Measurements from ENCODE around the gene CENPW.

Gene CENPW

GRCh38 chr6:126339796-126340609 is at the start of gene CENPW:
CENPW (plus strand) TSS chr6:126340115; CDS start chr6:126340274, 159 bp downstream.
- DNase-seq, result peak; percentile 97

GRCh38 chr6:126293891-126294524 is 45.9 kb upstream of the CENPW start:
- no peak for DNase-seq

GRCh38 chr6:126300126-126300525 is 39.8 kb upstream of the CENPW start:
- no peak for DNase-seq

GRCh38 chr6:126300735-126301134 is 39.2 kb upstream of the CENPW start:
- DNase-seq, result no peak

GRCh38 chr6:126302191-126302590 is 37.7 kb upstream of the CENPW start:
- no peak for DNase-seq

GRCh38 chr6:126307849-126308248 is 32.1 kb upstream of the CENPW start:
- no peak for DNase-seq

- DNase-seq, result no peak
Observed at GRCh38 chr6:126308362-126308761, 31.6 kb upstream of the CENPW start.

GRCh38 chr6:126312013-126312665 is 27.8 kb upstream of the CENPW start:
- no peak for DNase-seq

- DNase-seq, result no peak
Observed at GRCh38 chr6:126313941-126314340, 26.0 kb upstream of the CENPW start.

GRCh38 chr6:126318797-126319196 is 21.1 kb upstream of the CENPW start:
- DNase-seq, result no peak

- DNase-seq, result no peak
Observed at GRCh38 chr6:126333729-126334128, 6.2 kb upstream of the CENPW start.

GRCh38 chr6:126335210-126335609 is 4.7 kb upstream of the CENPW start:
- no peak for DNase-seq

- no peak for DNase-seq
Observed at GRCh38 chr6:126337323-126337722, 2.6 kb upstream of the CENPW start.

GRCh38 chr6:126341126-126341525 is 1.2 kb downstream of the CENPW start:
- no peak for DNase-seq

GRCh38 chr6:126344181-126344580 is 4.3 kb downstream of the CENPW start:
- no peak for DNase-seq

- DNase-seq, result no peak
Observed at GRCh38 chr6:126351960-126352359, 12.0 kb downstream of the CENPW start.

GRCh38 chr6:126352514-126352913 is 12.6 kb downstream of the CENPW start:
- no peak for DNase-seq

- DNase-seq, result no peak
Observed at GRCh38 chr6:126356526-126356925, 16.6 kb downstream of the CENPW start.

GRCh38 chr6:126359936-126360537 is 20.1 kb downstream of the CENPW start:
- DNase-seq, result no peak

- no peak for DNase-seq
Observed at GRCh38 chr6:126361832-126362440, 22.0 kb downstream of the CENPW start.

GRCh38 chr6:126367849-126368248 is 27.9 kb downstream of the CENPW start:
- no peak for DNase-seq

GRCh38 chr6:126372626-126373025 is 32.7 kb downstream of the CENPW start:
- no peak for DNase-seq

- DNase-seq, result no peak
Observed at GRCh38 chr6:126373344-126373743, 33.4 kb downstream of the CENPW start.

All from stimulated activated CD4-positive, alpha-beta T cell treated with anti-CD3 and anti-CD28 coated beads, Interleukin-1b, Interleukin-23, amount 100 ng/mL, for 48 hours (primary cell).